GM12801 (cell line): ENCODE results near the gene LY6G6D.

Experiments used
- TF ChIP-seq, protein P1 (sequence below): IDR thresholded peaks from one replicate; pipeline ENCODE4 v1.5.1; 2011; ENCODE audit warnings: control low read depth; ENCODE audit not compliant: insufficient read length; ENCODE audit errors: extremely low read depth

The LY6G6D gene

DNA sequence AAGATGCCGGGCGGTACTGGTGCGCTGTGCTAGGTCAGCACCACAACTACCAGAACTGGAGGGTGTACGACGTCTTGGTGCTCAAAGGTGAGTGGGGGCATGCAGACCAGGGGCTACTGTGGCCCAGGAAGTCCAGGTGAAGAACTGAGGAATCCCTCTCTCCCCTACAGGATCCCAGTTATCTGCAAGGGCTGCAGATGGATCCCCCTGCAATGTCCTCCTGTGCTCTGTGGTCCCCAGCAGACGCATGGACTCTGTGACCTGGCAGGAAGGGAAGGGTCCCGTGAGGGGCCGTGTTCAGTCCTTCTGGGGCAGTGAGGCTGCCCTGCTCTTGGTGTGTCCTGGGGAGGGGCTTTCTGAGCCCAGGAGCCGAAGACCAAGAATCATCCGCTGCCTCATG lies 7.4 kb upstream of the LY6G6D start:
- TF ChIP-seq, protein P1, sequence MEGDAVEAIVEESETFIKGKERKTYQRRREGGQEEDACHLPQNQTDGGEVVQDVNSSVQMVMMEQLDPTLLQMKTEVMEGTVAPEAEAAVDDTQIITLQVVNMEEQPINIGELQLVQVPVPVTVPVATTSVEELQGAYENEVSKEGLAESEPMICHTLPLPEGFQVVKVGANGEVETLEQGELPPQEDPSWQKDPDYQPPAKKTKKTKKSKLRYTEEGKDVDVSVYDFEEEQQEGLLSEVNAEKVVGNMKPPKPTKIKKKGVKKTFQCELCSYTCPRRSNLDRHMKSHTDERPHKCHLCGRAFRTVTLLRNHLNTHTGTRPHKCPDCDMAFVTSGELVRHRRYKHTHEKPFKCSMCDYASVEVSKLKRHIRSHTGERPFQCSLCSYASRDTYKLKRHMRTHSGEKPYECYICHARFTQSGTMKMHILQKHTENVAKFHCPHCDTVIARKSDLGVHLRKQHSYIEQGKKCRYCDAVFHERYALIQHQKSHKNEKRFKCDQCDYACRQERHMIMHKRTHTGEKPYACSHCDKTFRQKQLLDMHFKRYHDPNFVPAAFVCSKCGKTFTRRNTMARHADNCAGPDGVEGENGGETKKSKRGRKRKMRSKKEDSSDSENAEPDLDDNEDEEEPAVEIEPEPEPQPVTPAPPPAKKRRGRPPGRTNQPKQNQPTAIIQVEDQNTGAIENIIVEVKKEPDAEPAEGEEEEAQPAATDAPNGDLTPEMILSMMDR, result no peak

- TF ChIP-seq, protein P1, result no peak
Observed at GRCh38 chr6:31708224-31708623, 6.9 kb upstream of the LY6G6D start.

DNA sequence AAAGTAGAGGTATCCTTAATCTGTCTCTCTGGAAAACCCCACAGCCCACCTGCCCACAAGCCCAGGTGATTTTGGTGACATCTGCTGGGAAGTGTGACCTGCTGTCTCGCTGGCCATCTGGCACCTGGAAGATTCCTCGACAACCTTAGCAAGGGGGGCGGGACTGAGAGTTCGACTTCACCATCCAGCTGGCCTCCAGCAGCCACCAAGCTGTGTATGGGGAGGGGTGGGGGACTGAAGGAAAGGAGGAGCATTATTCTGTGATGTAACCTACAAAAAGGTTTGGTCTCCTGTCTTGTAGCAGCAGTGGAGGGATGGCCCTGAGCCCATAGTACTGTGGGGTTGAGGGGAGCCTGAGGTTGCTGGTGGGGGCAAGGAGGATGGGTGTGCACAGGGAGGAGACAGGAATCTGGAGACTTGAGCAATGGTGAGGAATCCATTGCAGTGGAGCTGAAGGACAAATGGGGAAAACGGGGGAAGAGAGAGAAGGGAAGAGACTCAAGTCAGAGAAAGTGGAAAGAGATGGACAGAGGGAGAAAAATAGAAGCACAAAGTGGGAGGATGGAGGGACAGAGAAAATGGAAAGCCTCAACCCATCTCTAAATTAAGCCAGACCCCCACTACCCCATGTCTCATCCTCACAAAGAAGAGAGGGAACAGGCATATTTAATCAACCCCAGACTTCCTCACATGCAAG lies 4.5 kb upstream of the LY6G6D start:
- TF ChIP-seq, protein P1, result no peak

DNA sequence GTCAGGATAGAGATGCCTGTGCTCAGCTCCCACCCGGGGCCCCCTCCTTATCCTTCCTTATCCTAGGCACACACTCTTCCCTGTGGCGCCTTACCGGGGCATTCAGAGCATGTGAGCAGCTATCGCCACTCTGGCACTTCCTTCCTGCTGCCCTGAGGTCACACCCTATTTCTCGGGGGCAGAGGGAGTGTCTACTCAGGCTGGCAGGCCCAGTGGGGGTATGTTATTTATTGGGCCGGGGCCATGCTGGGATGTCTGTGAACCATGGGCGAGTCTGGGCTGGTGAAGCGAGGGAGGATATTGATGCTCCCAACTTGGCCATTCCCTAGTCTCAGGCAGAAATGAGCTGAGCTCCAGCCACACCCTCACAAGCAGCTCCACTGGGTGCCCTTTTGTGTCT lies 3.9 kb upstream of the LY6G6D start:
- TF ChIP-seq, protein P1, result no peak

DNA sequence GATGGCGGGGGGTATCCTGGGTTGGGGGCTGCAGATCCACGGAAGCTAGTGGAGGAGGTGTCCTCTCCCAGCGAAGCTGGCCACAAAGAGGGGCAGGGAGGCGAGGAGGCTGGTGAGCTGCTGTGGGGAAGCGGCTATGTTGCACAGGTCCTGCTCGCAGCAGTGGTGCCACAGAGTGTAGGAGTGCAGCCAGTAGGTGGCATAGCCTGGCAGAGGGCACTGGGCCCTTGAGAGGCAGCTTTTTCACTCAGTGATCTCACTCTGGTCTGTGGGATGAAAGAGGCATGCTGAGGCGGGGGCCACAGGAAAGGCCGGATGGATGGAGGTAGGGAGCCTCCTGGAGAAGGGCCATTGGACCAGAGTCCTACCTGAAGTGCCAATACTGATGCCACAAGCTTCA lies 2.9 kb upstream of the LY6G6D start:
- TF ChIP-seq, protein P1, result no peak

DNA sequence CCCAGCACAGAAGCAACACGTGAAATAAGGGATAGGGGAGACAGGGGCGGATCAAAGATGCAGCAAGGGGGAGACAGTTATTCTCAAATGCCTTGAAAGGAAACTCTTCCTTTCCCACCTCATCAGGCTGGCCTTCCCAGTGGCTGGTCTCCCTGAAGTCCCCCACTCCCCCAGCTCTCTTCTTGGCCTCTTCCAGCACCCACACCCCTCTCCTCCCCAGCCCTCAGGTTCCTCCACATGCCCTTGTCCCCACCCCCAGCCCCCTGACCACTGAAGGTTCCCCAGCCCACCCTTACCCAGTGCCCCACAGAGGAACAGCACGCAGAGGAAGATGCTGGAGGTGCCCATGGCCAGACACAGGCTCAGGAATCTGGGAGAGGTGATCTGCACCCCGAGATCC lies 1.7 kb upstream of the LY6G6D start:
- TF ChIP-seq, protein P1, result no peak

DNA sequence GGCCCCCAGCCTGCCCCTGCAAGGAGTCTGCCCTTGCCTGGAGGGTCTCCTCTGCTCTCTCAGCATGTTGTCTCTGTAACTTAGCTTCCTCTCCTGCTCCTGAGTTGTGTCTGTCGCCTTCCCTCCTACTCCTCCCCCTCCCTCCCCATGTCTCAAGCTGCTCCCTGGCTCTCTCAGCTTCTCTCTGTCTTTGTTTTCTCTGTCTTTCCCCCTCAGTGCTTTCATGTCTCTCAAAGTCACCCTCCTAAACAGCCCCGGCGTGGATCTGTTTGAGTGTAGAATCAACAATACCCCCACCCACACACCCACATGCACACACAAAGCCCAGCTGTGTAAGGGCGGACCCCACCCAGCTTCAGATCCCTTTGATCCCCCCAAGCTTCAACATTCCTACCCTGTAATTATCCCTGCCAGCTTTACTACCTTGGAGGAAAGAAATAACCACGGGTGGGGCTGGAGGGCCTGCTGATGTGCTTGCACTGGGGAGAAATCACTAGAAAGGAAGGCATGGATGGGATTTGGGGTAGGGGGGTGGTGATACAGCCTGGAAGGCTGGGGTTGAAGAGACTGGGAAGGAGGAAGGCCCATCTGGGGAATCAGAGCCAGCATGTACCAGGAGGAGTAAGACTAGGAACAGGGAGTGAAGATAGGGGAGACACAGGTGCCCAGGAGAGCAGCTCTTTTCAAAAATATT lies 1.0 kb upstream of the LY6G6D start:
- TF ChIP-seq, protein P1, result no peak
